HFF-Myc (cell line): ENCODE data around the gene FBXW7.

Experiments
- DNase-seq: peaks from one replicate; pipeline ENCODE4 v3.0.0-alpha.2; 2011; ENCODE audit warnings: low read depth; ENCODE audit errors: extremely low read depth
- H3K4me3 ChIP-seq: replicated peaks from 2 replicates; pipeline ENCODE4 v1.5.1; 2011; ENCODE audit warnings: low read depth, mild to moderate bottlenecking, control low read depth, low read length
- CTCF ChIP-seq: IDR thresholded peaks from 2 replicates; pipeline ENCODE4 v1.5.1; 2012; ENCODE audit warnings: mild to moderate bottlenecking, low read depth, low read length, control low read depth; ENCODE audit errors: missing control alignments

FBXW7 gene

GRCh38 chr4:152528060-152528459 is 7.8 kb downstream of the FBXW7 start:
- no peak for TF ChIP-seq CTCF
- no peak for DNase-seq
- H3K4me3 ChIP-seq, result no peak overlapping the region

- H3K4me3 ChIP-seq, result no peak overlapping the region
- no peak for TF ChIP-seq CTCF
- no peak for DNase-seq
Observed at GRCh38 chr4:152525878-152526277, 10.0 kb downstream of the FBXW7 start.

- no peak for DNase-seq
- TF ChIP-seq CTCF, result no peak
- H3K4me3 ChIP-seq, result no peak overlapping the region
Observed at GRCh38 chr4:152524427-152524826, 11.5 kb downstream of the FBXW7 start.

- TF ChIP-seq CTCF, result no peak
- no peak overlapping the region for H3K4me3 ChIP-seq
- no peak for DNase-seq
Observed at GRCh38 chr4:152523731-152524130, 12.2 kb downstream of the FBXW7 start.

- no peak overlapping the region for H3K4me3 ChIP-seq
- TF ChIP-seq CTCF, result no peak
- no peak for DNase-seq
Observed at GRCh38 chr4:152522754-152523153, 13.1 kb downstream of the FBXW7 start.

- no peak for TF ChIP-seq CTCF
- no peak for DNase-seq
- H3K4me3 ChIP-seq, result no peak overlapping the region
Observed at GRCh38 chr4:152522245-152522644, 13.6 kb downstream of the FBXW7 start.

- no peak overlapping the region for H3K4me3 ChIP-seq
- DNase-seq, result peak; percentile 36
- TF ChIP-seq CTCF, result no peak
Observed at GRCh38 chr4:152516156-152516555, 19.7 kb downstream of the FBXW7 start.
